GM12875 (cell line): ENCODE measurements around the gene PTPRD.

Source experiments
- H3K4me3 ChIP-seq: one replicate; pipeline ENCODE4 v1.5.1; 2011; ENCODE audit warnings: low read depth, low read length, control low read depth
- TF ChIP-seq, protein P1 (sequence below): IDR thresholded peaks from 2 replicates; pipeline ENCODE4 v1.5.1; 2011; ENCODE audit warnings: low read depth, mild to moderate bottlenecking, control low read depth, inconsistent platforms, low read length, moderate library complexity, borderline replicate concordance; ENCODE audit not compliant: insufficient read depth

PTPRD gene

DNA sequence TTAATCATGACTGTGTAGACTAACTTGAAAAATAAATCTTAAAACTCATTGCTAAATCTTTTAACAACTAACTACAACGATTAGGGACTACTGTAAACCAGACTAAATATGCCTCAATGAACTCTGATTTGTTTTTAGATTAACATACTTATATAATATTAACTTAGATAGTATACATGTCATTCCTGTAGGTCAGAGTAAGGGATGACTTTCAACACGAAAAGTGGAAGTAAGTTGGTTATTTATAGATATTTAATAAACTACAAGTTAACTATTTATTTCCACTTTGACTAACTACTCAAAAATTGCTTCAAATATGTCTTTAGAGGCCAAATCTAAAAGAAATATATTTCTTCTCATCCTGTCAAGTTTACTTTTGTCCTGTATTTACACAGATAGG, 795.6 kb downstream of the PTPRD start:
- TF ChIP-seq, protein P1, sequence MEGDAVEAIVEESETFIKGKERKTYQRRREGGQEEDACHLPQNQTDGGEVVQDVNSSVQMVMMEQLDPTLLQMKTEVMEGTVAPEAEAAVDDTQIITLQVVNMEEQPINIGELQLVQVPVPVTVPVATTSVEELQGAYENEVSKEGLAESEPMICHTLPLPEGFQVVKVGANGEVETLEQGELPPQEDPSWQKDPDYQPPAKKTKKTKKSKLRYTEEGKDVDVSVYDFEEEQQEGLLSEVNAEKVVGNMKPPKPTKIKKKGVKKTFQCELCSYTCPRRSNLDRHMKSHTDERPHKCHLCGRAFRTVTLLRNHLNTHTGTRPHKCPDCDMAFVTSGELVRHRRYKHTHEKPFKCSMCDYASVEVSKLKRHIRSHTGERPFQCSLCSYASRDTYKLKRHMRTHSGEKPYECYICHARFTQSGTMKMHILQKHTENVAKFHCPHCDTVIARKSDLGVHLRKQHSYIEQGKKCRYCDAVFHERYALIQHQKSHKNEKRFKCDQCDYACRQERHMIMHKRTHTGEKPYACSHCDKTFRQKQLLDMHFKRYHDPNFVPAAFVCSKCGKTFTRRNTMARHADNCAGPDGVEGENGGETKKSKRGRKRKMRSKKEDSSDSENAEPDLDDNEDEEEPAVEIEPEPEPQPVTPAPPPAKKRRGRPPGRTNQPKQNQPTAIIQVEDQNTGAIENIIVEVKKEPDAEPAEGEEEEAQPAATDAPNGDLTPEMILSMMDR, result no peak
- no peak overlapping the region for H3K4me3 ChIP-seq

DNA sequence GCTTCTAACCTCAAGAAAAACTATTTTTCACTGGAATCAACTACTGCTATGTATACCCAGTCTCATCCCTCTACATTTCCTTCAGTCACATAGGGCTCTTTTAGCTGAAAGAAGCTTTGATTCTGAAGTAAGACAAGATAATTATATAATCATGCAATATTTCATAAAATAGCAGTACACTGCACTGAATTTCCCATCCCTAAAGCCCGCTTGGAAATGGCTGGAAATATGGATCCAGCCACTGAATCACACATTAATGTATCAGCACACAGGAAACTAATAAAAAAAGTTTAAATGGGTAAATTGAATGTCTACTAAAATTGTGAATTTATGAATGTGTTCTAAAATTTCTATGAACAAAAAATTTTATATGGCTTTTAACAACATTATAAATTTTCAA, 808.7 kb downstream of the PTPRD start:
- TF ChIP-seq, protein P1, result no peak
- H3K4me3 ChIP-seq, result no peak overlapping the region

DNA sequence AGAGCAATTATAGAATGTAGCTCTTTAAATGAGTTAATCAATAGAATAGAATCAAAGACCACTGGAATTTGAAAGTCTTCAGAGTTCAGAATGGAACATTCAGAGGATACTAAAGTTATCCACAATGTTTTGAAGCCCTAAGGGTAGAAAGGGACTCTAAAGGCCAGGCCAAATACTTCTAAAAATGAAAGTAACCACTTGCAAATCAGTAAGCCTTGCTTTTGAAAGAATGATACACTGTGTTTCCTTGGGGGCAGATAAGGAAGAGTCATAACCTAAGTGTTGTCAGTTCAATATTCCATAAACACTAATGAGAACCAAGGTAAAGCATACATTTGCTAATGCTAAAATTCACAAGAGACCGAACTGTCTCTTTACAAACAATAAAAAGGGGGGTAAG, 813.5 kb downstream of the PTPRD start:
- TF ChIP-seq, protein P1, result no peak
- H3K4me3 ChIP-seq, result no peak overlapping the region

DNA sequence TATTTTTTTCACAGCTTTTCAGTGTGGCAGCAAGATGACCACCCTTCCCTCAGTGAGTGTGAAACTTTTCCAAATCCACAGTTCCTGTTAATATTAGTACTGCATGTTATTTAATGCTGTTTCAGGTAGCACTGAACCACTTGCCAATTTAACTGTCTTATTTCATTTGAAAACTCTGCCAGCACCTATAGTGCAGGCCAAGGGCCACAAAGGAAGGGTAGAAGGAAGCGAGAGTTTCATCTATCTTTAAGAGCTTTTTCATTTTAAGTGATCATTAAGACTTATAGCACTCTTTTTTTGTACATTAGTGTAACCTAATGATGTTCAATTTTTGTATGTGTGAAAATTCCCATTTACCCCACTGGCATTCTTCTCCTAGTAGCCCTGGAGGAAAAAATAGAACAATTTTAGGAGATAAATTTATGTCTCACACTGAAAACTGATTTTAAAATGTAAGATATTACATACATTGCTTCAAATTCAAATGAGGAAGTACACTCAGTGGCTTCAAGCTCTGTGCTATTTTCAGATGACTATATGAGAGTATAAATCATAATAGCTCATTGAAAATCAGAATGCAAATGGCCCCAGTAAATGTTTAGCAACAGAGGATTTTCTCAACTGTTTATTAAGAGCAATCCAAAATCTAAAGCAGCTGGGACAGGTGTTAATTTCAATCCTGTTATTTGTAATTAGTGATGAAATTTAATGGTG, 820.5 kb downstream of the PTPRD start:
- H3K4me3 ChIP-seq, result no peak overlapping the region
- TF ChIP-seq, protein P1, result no peak

DNA sequence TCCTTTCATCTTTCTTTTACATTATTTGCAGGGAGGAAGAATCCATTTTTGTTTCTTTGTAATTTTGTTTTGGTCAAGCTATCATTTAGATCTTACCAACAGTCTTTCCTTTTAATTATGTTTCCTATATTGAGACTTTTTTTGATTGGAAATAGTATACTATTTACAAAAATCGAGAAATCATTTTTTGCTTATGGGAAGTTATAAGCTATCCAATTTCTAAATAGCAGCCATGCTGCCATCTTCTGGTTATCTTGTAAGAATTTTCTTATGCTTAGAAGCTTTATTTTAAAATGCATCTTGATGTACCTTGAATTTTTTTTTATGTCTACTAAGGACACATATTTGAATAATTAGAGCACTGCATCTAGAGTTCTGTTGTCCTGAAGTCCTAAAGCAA, 821.2 kb downstream of the PTPRD start:
- TF ChIP-seq, protein P1, result no peak
- no peak overlapping the region for H3K4me3 ChIP-seq

DNA sequence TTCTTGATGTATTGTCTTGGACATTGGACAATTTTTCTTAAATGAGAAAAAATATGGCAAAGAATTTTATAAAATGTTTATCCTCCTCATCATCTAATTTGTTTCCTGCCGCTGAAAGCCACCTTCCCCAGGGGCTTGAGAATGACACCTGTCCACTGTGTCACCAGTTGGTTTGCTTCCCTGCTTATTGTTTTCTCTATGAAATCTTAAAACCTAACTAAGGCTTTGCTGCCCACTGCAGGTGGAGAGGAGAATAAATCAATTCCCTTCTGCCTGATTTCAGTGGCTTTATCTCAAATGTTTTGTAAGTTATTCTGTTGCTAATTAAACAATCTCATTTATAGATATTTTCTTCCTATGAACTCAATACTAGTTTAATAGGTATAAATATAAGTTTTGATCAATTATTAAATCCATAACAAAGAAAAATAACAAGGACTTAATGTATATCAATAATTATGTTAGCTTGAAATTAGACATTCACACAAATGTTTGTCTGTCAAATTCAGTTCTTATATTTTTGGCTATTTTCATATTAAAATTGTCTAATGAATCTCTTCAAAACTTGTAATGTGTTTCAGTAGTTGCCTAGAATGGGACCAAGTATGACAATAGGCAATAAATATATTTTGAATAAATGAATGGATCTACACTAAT, 822.5 kb downstream of the PTPRD start:
- H3K4me3 ChIP-seq, result no peak overlapping the region
- TF ChIP-seq, protein P1, result peak; percentile 71; the same call in 1 of the 2 replicates

DNA sequence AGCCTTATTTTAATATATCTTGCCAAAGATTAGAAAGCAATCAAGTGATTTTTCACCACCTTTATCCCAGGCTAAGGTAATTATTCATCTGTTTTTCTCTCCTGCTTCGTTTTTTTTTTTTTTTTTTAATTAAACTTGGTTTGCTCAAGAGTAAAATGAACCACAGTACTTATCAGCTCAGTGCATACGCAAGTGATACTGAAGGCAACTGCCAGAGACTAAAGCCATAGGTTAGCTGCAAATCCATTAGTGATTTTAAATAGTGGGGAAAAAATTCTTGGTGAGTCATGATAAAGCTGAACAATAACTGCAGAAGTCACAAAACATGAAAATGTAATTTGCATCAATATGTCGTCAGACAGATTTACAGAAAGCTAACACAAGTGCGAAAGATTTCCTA, 829.1 kb downstream of the PTPRD start:
- TF ChIP-seq, protein P1, result no peak

More for the DNA sequence above, 829.1 kb downstream of the PTPRD start:
- H3K4me3 ChIP-seq, result no peak overlapping the region
